C4-2B (cell line): ENCODE measurements around the gene SARNP.

Experiments used
- ZFX ChIP-seq: fragments of 450-650 bp; IDR thresholded peaks from 2 replicates; pipeline ENCODE4 v1.6.1; 2017
- TF ChIP-seq, protein P1 (sequence below): fragments of 450-650 bp; conservative IDR thresholded peaks from 2 replicates; pipeline ENCODE4 v1.5.1; 2017; ENCODE audit warnings: mild to moderate bottlenecking

DNA sequence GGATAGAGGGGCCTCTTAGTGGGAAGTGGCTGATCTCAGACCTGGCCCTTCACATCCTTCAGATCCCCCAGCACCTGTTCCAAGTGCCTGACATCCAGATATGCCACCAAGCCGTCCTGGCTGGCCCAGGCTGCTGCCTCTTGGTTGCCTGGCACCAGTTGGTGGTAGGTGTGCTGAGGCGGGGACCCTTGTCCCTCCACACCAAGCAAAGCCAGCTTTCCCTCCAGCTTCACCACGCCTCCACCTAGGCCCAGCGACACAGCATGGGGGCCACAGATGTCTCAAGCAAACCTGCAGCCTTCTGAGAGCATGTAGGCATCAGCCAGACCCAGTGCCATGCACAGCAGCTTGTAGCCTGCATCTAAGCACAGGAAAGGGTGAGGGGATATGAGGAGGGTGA is 85.2 kb downstream of the SARNP start:
- TF ChIP-seq, protein P1, sequence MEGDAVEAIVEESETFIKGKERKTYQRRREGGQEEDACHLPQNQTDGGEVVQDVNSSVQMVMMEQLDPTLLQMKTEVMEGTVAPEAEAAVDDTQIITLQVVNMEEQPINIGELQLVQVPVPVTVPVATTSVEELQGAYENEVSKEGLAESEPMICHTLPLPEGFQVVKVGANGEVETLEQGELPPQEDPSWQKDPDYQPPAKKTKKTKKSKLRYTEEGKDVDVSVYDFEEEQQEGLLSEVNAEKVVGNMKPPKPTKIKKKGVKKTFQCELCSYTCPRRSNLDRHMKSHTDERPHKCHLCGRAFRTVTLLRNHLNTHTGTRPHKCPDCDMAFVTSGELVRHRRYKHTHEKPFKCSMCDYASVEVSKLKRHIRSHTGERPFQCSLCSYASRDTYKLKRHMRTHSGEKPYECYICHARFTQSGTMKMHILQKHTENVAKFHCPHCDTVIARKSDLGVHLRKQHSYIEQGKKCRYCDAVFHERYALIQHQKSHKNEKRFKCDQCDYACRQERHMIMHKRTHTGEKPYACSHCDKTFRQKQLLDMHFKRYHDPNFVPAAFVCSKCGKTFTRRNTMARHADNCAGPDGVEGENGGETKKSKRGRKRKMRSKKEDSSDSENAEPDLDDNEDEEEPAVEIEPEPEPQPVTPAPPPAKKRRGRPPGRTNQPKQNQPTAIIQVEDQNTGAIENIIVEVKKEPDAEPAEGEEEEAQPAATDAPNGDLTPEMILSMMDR = no peak
- TF ChIP-seq ZFX = no peak
